Heart left ventricle (tissue), 16 donors: Measurements from ENCODE around the gene AP3S1. TPM values are rescaled to one million over a fixed set of nuclear protein-coding genes. Genes with fewer than 3 reads are reported as not detected.

Experiments used
- ATAC-seq, 4 donors: fragments of 200-7000 bp; cut with Tn5 transposase; one replicate each; pipeline ENCODE4 v1.9.1; 2020 to 2022; ENCODE audit warnings: moderate library complexity in 4 of 4, mild to moderate bottlenecking in 3 of 4, moderate number of reproducible peaks in 1 of 4
- DNase-seq, 5 donors: peaks; one replicate each; pipeline ENCODE4 v3.0.0-alpha.2; 2020
- H3K27ac ChIP-seq, 12 donors: fragments of 200-600 bp; sonication (generic) in 4 of 12; one replicate each; pipeline versions ENCODE4 v1.5.0 to v1.8.0; 2016 to 2022; ENCODE audit warnings: mild to moderate bottlenecking in 2 of 12
- H3K27me3 ChIP-seq, 9 donors: fragments of 200-600 bp; sonication (generic) in 2 of 9; one replicate each; pipeline versions ENCODE4 v1.5.1 to v1.8.0; 2016 to 2022; ENCODE audit warnings: mild to moderate bottlenecking in 3 of 9
- H3K36me3 ChIP-seq, 9 donors: fragments of 200-600 bp; sonication (generic) in 2 of 9; one replicate each; pipeline versions ENCODE4 v1.5.0 to v1.8.0; 2018 to 2022; ENCODE audit warnings: mild to moderate bottlenecking in 2 of 9
- H3K4me1 ChIP-seq, 12 donors: fragments of 200-600 bp; sonication (generic) in 4 of 12; one replicate each; pipeline versions ENCODE4 v1.5.0 to v1.8.0; 2016 to 2022; ENCODE audit warnings: mild to moderate bottlenecking in 3 of 12
- H3K4me3 ChIP-seq, 12 donors: fragments of 200-600 bp; sonication (generic) in 4 of 12; one replicate each; pipeline versions ENCODE4 v1.5.0 to v1.8.0; 2017 to 2022; ENCODE audit warnings: mild to moderate bottlenecking in 9 of 12, moderate library complexity in 4 of 12
- H3K9me3 ChIP-seq, 12 donors: fragments of 200-600 bp; sonication (generic) in 4 of 12; one replicate each; pipeline versions ENCODE4 v1.5.0 to v1.8.0; 2016 to 2022; ENCODE audit warnings: mild to moderate bottlenecking in 1 of 12
- POLR2A ChIP-seq, 2 donors: fragments of 450-650 bp; IDR thresholded peaks; one replicate each; pipeline ENCODE4 v1.6.1; 2017; ENCODE audit warnings: antibody characterized with exemption in 2 of 2, mild to moderate bottlenecking in 2 of 2, moderate library complexity in 2 of 2
- WGBS, 4 donors: extraction: QIAGEN DNeasy Blood & Tissue Kit in 2 of 4; methylation state at CpG; one replicate each; pipeline versions ENCODE4 v1.1.5 to v1.1.7; 2013 to 2018; 5-methylcytosine and 5-hydroxymethylcytosine counted together
- intact Hi-C, 10 donors: fragments of 100-400 bp; cut with DNase I; formaldehyde crosslinking; loops; one replicate each; pipeline versions ENCODE4 v1.11.1 to v1.14.2; 2022
- polyA plus RNA-seq, 2 donors: library from polyadenylated mRNA; stranded (reverse); fragments of 200-250 nt; gene quantifications; one replicate each; pipeline ENCODE4 v1.2.3, GENCODE V29; 2013
- total RNA-seq, 9 donors: library from RNA; depleted of rRNA in 2 of 9; stranded (reverse); fragments of >200 nt in 2 of 9; fragmentation: NEBNext Ultra II Directional in 3 of 9; extraction: Animal tissue kit (Norgen Biotek cat#: 25700) in 3 of 9; gene quantifications; one replicate each; pipeline versions ENCODE4 v1.1.0 to v1.2.4, GENCODE V29; 2016 to 2023
- TF ChIP-seq, protein P1 (sequence below), 12 donors: fragments of 200-600 bp; sonication (generic) in 4 of 12; IDR thresholded peaks; one replicate each; pipeline versions ENCODE4 v1.5.0 to v1.8.0; 2018 to 2022; ENCODE audit warnings: antibody characterized with exemption in 12 of 12, mild to moderate bottlenecking in 5 of 12
- donor health status: ischemic (EF 13 %, LVEDD 7.1; RV severe dilation, severe dysfunction).
- donor health status: healthy with polysubstance abuse.
- donor health status: DM: no; HTN: yes; CAD: no.
- donor health status: DM: no; HTN: no; CAD: no.
- donor health status: ischemic (EF 25% LVEDD 6.9; RV normal size, moderate dysfunction).
- donor health status: ischemic (EF 25% LVEDD 5.7; RV mildly dilated, moderate dysfunction).
- donor health status: healthy.
- donor health status: DM: yes; HTN: yes; CAD: no.
- donor health status: ischemic (EF 35%, LVEDD 5.7; RV mildly dilated, moderate dysfunction).
- donor health status: nonischemic (EF 11% LVEDD 7.7; RV severe dilation, severe dysfunction).
- donor health status: DM: yes; HTN: yes; CAD: no.
- donor health status: PGD.
- donor health status: ischemic (EF 29% LVEDD 5.4; RV normal size, mild dysfunction).
- donor health status: nonischemic (EF 23%, LVEDD 6.1; RV moderate dilation, normal function).

AP3S1 gene
- total and polyA plus RNA-seq, 11 donors, result 20.3 to 56.4 (median 46.4) TPM

DNA sequence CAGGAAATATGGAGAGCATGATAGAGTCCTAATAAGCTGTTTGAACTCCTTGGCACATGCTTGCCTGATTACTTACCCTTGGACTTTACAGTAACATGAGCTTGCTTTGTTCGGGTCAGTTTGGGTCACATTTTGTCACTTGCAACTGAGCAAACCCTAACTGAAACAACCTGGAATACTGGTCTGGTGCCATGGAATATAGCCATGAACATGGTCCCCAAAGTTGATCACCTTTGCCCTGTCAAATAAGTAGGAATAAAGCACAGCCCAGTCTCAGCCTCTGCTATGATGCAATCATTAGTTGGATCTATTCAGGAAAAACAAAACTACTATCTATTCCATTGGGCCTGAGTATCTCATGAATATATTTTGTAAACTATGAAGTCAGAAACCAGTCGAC is 43.5 kb upstream of the AP3S1 start:
- intact Hi-C loops, result no loop called here
- Histone ChIP-seq H3K9me3 (no peaks in the 10 kb centered on the region), H3K27ac (no peak overlapping the region), H3K4me1 (peaks cover 0 to 3% (median 0%) of the 10 kb centered on the region in 12 donors), H3K36me3 (peaks cover 0 to 5% (median 0%) of the 10 kb centered on the region in 9 donors), H3K4me3 (no peak overlapping the region), H3K27me3 (no peaks in the 10 kb centered on the region)
- TF ChIP-seq, protein P1, sequence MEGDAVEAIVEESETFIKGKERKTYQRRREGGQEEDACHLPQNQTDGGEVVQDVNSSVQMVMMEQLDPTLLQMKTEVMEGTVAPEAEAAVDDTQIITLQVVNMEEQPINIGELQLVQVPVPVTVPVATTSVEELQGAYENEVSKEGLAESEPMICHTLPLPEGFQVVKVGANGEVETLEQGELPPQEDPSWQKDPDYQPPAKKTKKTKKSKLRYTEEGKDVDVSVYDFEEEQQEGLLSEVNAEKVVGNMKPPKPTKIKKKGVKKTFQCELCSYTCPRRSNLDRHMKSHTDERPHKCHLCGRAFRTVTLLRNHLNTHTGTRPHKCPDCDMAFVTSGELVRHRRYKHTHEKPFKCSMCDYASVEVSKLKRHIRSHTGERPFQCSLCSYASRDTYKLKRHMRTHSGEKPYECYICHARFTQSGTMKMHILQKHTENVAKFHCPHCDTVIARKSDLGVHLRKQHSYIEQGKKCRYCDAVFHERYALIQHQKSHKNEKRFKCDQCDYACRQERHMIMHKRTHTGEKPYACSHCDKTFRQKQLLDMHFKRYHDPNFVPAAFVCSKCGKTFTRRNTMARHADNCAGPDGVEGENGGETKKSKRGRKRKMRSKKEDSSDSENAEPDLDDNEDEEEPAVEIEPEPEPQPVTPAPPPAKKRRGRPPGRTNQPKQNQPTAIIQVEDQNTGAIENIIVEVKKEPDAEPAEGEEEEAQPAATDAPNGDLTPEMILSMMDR (IDR thresholded peaks at IDR 0.05), result no peak
- TF ChIP-seq POLR2A (IDR thresholded peaks at IDR 0.05), result no peak
- WGBS, 4 donors, result 61 to 71% (median 62%) methylated on average over 2 of the region's 2 CpGs
- DNase-seq (no peak), ATAC-seq (no peak)

DNA sequence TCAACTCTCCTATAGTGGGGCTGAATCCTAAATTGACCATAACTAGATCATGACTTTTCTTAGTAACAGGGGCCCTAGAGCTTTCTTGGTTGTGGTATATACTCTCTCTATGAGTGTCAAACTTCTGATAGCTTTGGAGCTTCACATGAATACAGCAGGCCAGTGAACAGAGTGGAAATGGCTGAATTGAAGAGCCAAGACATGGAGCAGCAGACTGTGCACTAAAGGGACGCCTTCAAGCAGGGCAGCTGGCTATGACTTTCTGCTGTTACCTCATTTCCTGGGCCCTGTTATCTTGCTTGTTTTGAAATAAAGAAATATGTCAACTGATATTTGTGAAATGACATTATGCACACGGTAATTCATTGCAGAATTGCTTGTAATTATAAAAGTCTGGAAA is 41.6 kb upstream of the AP3S1 start:
- Histone ChIP-seq H3K4me1 (peaks cover 0 to 3% (median 0%) of the 10 kb centered on the region in 12 donors), H3K27me3 (no peaks in the 10 kb centered on the region), H3K36me3 (peaks cover 0 to 17% (median 0%) of the 10 kb centered on the region in 9 donors), H3K27ac (no peak overlapping the region), H3K4me3 (no peak overlapping the region), H3K9me3 (no peaks in the 10 kb centered on the region)
- DNase-seq (no peak), ATAC-seq (peak in 1 of 4 donors; percentile 42)
- intact Hi-C loops, result no loop called here
- 68 to 81% (median 77%) methylated on average over 2 of the region's 2 CpGs for WGBS, 4 donors
- no peak for TF ChIP-seq POLR2A (IDR thresholded peaks at IDR 0.05)
- TF ChIP-seq, protein P1 (IDR thresholded peaks at IDR 0.05), result no peak

DNA sequence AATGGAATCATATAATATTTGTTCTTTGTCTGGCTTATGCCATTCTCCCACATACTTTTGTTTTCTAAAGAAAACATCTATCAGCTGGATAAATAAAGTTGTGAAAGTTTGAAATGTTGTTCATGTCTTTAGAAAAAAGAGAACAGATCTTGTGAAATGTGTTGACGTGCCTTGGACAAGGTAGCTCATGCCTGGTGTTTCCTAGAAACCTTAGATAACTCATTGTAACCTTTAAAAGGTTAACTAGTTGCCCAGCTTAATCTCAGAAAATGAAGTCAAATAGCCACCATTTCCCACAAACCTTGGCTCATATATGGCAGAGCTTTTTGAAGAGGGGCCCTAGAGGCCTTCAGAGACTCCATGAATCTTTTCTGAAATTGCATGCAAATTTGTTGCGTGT is 40.6 kb upstream of the AP3S1 start:
- intact Hi-C loops, result no loop called here
- Histone ChIP-seq H3K27me3 (no peaks in the 10 kb centered on the region), H3K4me1 (peaks cover 0 to 3% (median 0%) of the 10 kb centered on the region in 12 donors), H3K4me3 (no peak overlapping the region), H3K9me3 (no peaks in the 10 kb centered on the region), H3K27ac (no peak overlapping the region), H3K36me3 (peaks cover 0 to 27% (median 0%) of the 10 kb centered on the region in 9 donors)
- DNase-seq, result no peak
- TF ChIP-seq, protein P1 (IDR thresholded peaks at IDR 0.05), result no peak
- TF ChIP-seq POLR2A (IDR thresholded peaks at IDR 0.05), result no peak
- no peak for ATAC-seq
- WGBS, 4 donors, result 95 to 97% (median 97%) methylated on average over 2 of the region's 2 CpGs

DNA sequence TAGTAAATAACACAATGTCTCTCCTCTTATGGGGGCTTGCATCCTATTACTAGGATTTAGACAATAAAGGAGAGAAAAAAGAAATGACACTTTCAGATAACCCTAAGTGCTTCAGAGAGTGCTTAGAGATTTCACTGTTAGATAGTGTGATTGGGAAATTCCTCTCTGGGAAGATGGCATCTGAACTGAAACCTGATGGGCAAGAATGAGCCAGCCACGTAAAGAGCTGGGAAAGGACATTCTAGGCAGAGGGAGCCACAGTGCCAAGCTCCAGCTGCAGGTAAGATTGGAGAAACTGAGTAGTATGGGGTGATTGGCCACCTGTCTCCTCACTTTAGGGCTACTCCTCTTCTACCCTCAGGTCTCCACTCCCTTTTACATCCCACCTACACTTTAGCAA is 39.8 kb upstream of the AP3S1 start:
- 37 to 73% (median 60%) methylated on average over 1 of the region's 1 CpG for WGBS, 4 donors
- Histone ChIP-seq H3K4me3 (no peak overlapping the region), H3K27ac (no peak overlapping the region), H3K36me3 (peaks cover 0 to 32% (median 0%) of the 10 kb centered on the region in 9 donors), H3K4me1 (peaks cover 0 to 3% (median 0%) of the 10 kb centered on the region in 12 donors), H3K27me3 (no peaks in the 10 kb centered on the region), H3K9me3 (no peaks in the 10 kb centered on the region)
- no peak for ATAC-seq
- intact Hi-C loops, result no loop called here
- TF ChIP-seq POLR2A (IDR thresholded peaks at IDR 0.05), result no peak
- TF ChIP-seq, protein P1 (IDR thresholded peaks at IDR 0.05), result no peak
- DNase-seq, result no peak
